ENCODE results near the gene FADS1. TPM values are rescaled to one million over a fixed set of nuclear protein-coding genes. Genes with fewer than 3 reads are reported as not detected.

The FADS1 gene
- total and polyA plus RNA-seq, 2 donors from 2014 or later, result 6.7 to 19.5 TPM

- Histone ChIP-seq H3K9ac (ENCODE audit: low read length in 3 of 3) (no peak overlapping the region), H3K4me3 (ENCODE audit: low read length in 3 of 3) (no peak overlapping the region), H3K27me3 (ENCODE audit: control insufficient read depth, insufficient read depth, low read length) (no peaks in the 10 kb centered on the region), H3K27ac (ENCODE audit: low read depth in 2 of 2, low read length in 2 of 2) (no peak overlapping the region), H3K36me3 (ENCODE audit: control insufficient read depth in 2 of 3, insufficient read depth in 3 of 3, low read length in 3 of 3) (peaks cover 0 to 13% (median 6%) of the 10 kb centered on the region in 3 donors), H3K9me3 (ENCODE audit: control insufficient read depth in 2 of 3, insufficient read depth in 1 of 3, low read length in 3 of 3) (no peaks in the 10 kb centered on the region), H3K4me1 (ENCODE audit: control insufficient read depth in 2 of 3, insufficient read depth in 2 of 3, low read depth in 1 of 3, low read length in 3 of 3) (peaks cover 0 to 3% (median 0%) of the 10 kb centered on the region in 3 donors)
- FAIRE-seq, result no peak
- intact Hi-C loops (cut with DNase I), result no loop called here
- TF ChIP-seq CTCF (IDR thresholded peaks at IDR 0.05; ENCODE audit: borderline replicate concordance, extremely low read depth, insufficient read depth), result no peak
- peak in 1 of 5 donors; percentile 34 for DNase-seq
Measured at GRCh38 chr11:61840371-61840770, 23.6 kb upstream of the FADS1 start.

- peaks cover 0 to 13% (median 6%) of the 10 kb centered on the region in 3 donors for H3K36me3 ChIP-seq (ENCODE audit: control insufficient read depth in 2 of 3, insufficient read depth in 3 of 3, low read length in 3 of 3)
Measured at GRCh38 chr11:61839742-61840141, 22.9 kb upstream of the FADS1 start.

GRCh38 chr11:61838921-61839320 is 22.1 kb upstream of the FADS1 start:
- no peak for TF ChIP-seq CTCF (IDR thresholded peaks at IDR 0.05; ENCODE audit: borderline replicate concordance, extremely low read depth, insufficient read depth)
- peak in 1 of 5 donors; percentile 54 for DNase-seq
- no peak for FAIRE-seq

More at GRCh38 chr11:61839742-61840141, 22.9 kb upstream of the FADS1 start:
- no peak for TF ChIP-seq CTCF (IDR thresholded peaks at IDR 0.05; ENCODE audit: borderline replicate concordance, extremely low read depth, insufficient read depth)
- Histone ChIP-seq H3K9me3 (ENCODE audit: control insufficient read depth in 2 of 3, insufficient read depth in 1 of 3, low read length in 3 of 3) (no peaks in the 10 kb centered on the region), H3K9ac (ENCODE audit: low read length in 3 of 3) (no peak overlapping the region), H3K4me3 (ENCODE audit: low read length in 3 of 3) (no peak overlapping the region), H3K4me1 (ENCODE audit: control insufficient read depth in 2 of 3, insufficient read depth in 2 of 3, low read depth in 1 of 3, low read length in 3 of 3) (peaks cover 0 to 5% (median 0%) of the 10 kb centered on the region in 3 donors), H3K27ac (ENCODE audit: low read depth in 2 of 2, low read length in 2 of 2) (no peak overlapping the region), H3K27me3 (ENCODE audit: control insufficient read depth, insufficient read depth, low read length) (no peaks in the 10 kb centered on the region)
- no peak for FAIRE-seq
- intact Hi-C loops (cut with DNase I), result no loop called here
- no peak for DNase-seq

GRCh38 chr11:61838501-61838900 is 21.7 kb upstream of the FADS1 start:
- no peaks in the 10 kb centered on the region for H3K9me3 ChIP-seq (ENCODE audit: control insufficient read depth in 2 of 3, insufficient read depth in 1 of 3, low read length in 3 of 3)
- TF ChIP-seq CTCF (IDR thresholded peaks at IDR 0.05; ENCODE audit: borderline replicate concordance, extremely low read depth, insufficient read depth), result no peak
- H3K9ac ChIP-seq (ENCODE audit: low read length in 3 of 3), result no peak overlapping the region
- no peak overlapping the region for H3K4me3 ChIP-seq (ENCODE audit: low read length in 3 of 3)
- no peaks in the 10 kb centered on the region for H3K27me3 ChIP-seq (ENCODE audit: control insufficient read depth, insufficient read depth, low read length)
- H3K36me3 ChIP-seq (ENCODE audit: control insufficient read depth in 2 of 3, insufficient read depth in 3 of 3, low read length in 3 of 3), result peaks cover 0 to 13% (median 6%) of the 10 kb centered on the region in 3 donors
- intact Hi-C loops (cut with DNase I), result no loop called here
- peaks cover 0 to 9% (median 0%) of the 10 kb centered on the region in 3 donors for H3K4me1 ChIP-seq (ENCODE audit: control insufficient read depth in 2 of 3, insufficient read depth in 2 of 3, low read depth in 1 of 3, low read length in 3 of 3)
- H3K27ac ChIP-seq (ENCODE audit: low read depth in 2 of 2, low read length in 2 of 2), result no peak overlapping the region
- DNase-seq (peak in 1 of 5 donors; percentile 61), FAIRE-seq (no peak)

More at GRCh38 chr11:61838921-61839320, 22.1 kb upstream of the FADS1 start:
- peaks cover 0 to 9% (median 0%) of the 10 kb centered on the region in 3 donors for H3K4me1 ChIP-seq (ENCODE audit: control insufficient read depth in 2 of 3, insufficient read depth in 2 of 3, low read depth in 1 of 3, low read length in 3 of 3)
- H3K9ac ChIP-seq (ENCODE audit: low read length in 3 of 3), result no peak overlapping the region
- no peak overlapping the region for H3K4me3 ChIP-seq (ENCODE audit: low read length in 3 of 3)
- no peaks in the 10 kb centered on the region for H3K27me3 ChIP-seq (ENCODE audit: control insufficient read depth, insufficient read depth, low read length)
- H3K36me3 ChIP-seq (ENCODE audit: control insufficient read depth in 2 of 3, insufficient read depth in 3 of 3, low read length in 3 of 3), result peaks cover 0 to 13% (median 6%) of the 10 kb centered on the region in 3 donors
- intact Hi-C loops (cut with DNase I), result no loop called here
- no peaks in the 10 kb centered on the region for H3K9me3 ChIP-seq (ENCODE audit: control insufficient read depth in 2 of 3, insufficient read depth in 1 of 3, low read length in 3 of 3)
- no peak overlapping the region for H3K27ac ChIP-seq (ENCODE audit: low read depth in 2 of 2, low read length in 2 of 2)
